Uterus (tissue), 2 donors: ENCODE results near the gene AP2B1.

ENCODE experiments used
- POLR2A ChIP-seq, 2 donors: fragments of 450-650 bp; IDR thresholded peaks; one replicate each; pipeline ENCODE4 v1.6.1; 2016; ENCODE audit warnings: antibody characterized with exemption in 2 of 2, mild to moderate bottlenecking in 1 of 2, moderate library complexity in 1 of 2
- TF ChIP-seq, protein P1 (sequence below), 4 experiments: fragments of 200-600 bp in 2 of 4; fragments of 450-650 bp in 2 of 4; sonication (generic) in 2 of 4; IDR thresholded peaks; one replicate each; pipeline ENCODE4 v1.5.1; 2016 to 2019; ENCODE audit warnings: antibody characterized with exemption in 4 of 4, mild to moderate bottlenecking in 2 of 4, moderate library complexity in 1 of 4

DNA sequence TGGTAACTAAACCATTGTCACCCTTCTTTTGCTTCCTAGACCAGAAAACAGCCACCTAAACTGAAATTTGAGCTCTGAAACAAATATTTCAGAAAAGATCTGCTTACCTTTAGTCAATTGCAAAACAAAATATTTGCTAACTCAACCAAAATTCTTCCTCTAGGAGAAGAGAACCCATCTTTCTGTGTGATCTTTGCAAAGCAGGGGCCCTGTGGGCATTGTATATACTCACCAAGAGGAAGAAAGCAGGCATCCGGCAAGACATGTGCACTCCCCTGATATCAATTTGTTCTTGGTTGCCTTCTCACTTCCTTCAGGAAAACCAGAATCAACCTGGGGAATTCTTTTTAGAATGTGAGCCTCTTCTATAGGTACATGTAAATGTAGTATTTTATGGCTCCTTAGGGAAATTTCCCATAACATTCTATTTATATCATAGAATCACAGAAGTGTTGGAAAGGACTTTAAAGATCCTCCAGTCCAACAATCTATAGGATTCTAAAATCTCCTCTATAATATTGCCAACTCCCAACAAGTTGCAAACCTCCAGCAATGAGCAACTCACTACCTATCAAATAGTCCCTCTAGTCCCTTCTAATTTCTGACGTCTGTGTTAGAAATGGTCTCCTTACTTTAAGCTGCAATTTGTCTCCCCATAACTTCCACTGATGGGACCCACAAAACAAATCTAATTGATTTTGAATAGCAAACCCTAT lies 27.5 kb upstream of the AP2B1 start:
- TF ChIP-seq, protein P1, sequence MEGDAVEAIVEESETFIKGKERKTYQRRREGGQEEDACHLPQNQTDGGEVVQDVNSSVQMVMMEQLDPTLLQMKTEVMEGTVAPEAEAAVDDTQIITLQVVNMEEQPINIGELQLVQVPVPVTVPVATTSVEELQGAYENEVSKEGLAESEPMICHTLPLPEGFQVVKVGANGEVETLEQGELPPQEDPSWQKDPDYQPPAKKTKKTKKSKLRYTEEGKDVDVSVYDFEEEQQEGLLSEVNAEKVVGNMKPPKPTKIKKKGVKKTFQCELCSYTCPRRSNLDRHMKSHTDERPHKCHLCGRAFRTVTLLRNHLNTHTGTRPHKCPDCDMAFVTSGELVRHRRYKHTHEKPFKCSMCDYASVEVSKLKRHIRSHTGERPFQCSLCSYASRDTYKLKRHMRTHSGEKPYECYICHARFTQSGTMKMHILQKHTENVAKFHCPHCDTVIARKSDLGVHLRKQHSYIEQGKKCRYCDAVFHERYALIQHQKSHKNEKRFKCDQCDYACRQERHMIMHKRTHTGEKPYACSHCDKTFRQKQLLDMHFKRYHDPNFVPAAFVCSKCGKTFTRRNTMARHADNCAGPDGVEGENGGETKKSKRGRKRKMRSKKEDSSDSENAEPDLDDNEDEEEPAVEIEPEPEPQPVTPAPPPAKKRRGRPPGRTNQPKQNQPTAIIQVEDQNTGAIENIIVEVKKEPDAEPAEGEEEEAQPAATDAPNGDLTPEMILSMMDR (IDR thresholded peaks at IDR 0.05): no peak
- no peak for TF ChIP-seq POLR2A (IDR thresholded peaks at IDR 0.05)
